HepG2 (cell line): Measurements from ENCODE around the gene ITPR1. TPM values are rescaled to one million over a fixed set of nuclear protein-coding genes. Genes with fewer than 3 reads are reported as not detected.
A peak's percentile ranks its signal among the peaks of the same experiment; 100 is the strongest.

Experiments
- AGO2 ChIP-seq: fragments of 200-400 bp; formaldehyde crosslinking; optimal IDR thresholded peaks from 2 replicates; pipeline ENCODE3; 2017; ENCODE audit warnings: mild to moderate bottlenecking, low read depth, low read length, moderate library complexity
- ARID4A ChIP-seq: sonication (generic); formaldehyde crosslinking; IDR thresholded peaks from 2 replicates; pipeline ENCODE4 v1.5.0; 2020; ENCODE audit warnings: mild to moderate bottlenecking, missing genetic modification reagents, borderline replicate concordance
- ARNT ChIP-seq: fragments of 450-650 bp; IDR thresholded peaks from 2 replicates; pipeline ENCODE4 v1.6.1; 2017
- BCL6 ChIP-seq: IDR thresholded peaks from 2 replicates; pipeline ENCODE4 v1.6.1; 2016; ENCODE audit warnings: missing genetic modification reagents, missing compliant biosample characterization
- CEBPG ChIP-seq: IDR thresholded peaks from 2 replicates; pipeline ENCODE4 v1.6.1; 2016
- ELF1 ChIP-seq: sonication (generic); formaldehyde crosslinking; IDR thresholded peaks from 2 replicates; pipeline ENCODE4 v1.4.0; 2020; ENCODE audit warnings: missing genetic modification reagents
- FIP1L1 ChIP-seq: fragments of 200-400 bp; formaldehyde crosslinking; IDR thresholded peaks from 2 replicates; pipeline ENCODE4 v1.6.1; 2018; ENCODE audit warnings: low read depth, mild to moderate bottlenecking, low read length, moderate library complexity, borderline replicate concordance; ENCODE audit not compliant: insufficient read depth
- NR2F1 ChIP-seq, 2 experiments: fragments of 450-650 bp in 1 of 2; formaldehyde crosslinking in 1 of 2; IDR thresholded peaks; 2 replicates each; pipeline versions ENCODE4 v1.5.0 to v1.6.1; 2016 to 2020; ENCODE audit warnings: mild to moderate bottlenecking in 1 of 2, missing compliant biosample characterization in 1 of 2, missing genetic modification reagents in 1 of 2, moderate library complexity in 1 of 2
- RXRB ChIP-seq: IDR thresholded peaks from 2 replicates; pipeline ENCODE4 v1.6.1; 2016; ENCODE audit warnings: borderline replicate concordance, missing genetic modification reagents, missing compliant biosample characterization
- TEAD3 ChIP-seq: optimal IDR thresholded peaks from 2 replicates; pipeline ENCODE3; 2016; ENCODE audit warnings: borderline replicate concordance
- ZBTB44 ChIP-seq: sonication (generic); formaldehyde crosslinking; IDR thresholded peaks from 2 replicates; pipeline ENCODE4 v1.4.0; 2020; ENCODE audit warnings: missing genetic modification reagents
- ZFP37 ChIP-seq: sonication (generic); formaldehyde crosslinking; IDR thresholded peaks from 2 replicates; pipeline ENCODE4 v1.4.0; 2020; ENCODE audit warnings: missing genetic modification reagents, borderline replicate concordance
- ZNF382 ChIP-seq: sonication (generic); formaldehyde crosslinking; IDR thresholded peaks from 2 replicates; pipeline ENCODE4 v1.5.0; 2020; ENCODE audit warnings: missing genetic modification reagents, mild to moderate bottlenecking, borderline replicate concordance
- ZNF616 ChIP-seq: sonication (generic); formaldehyde crosslinking; IDR thresholded peaks from 2 replicates; pipeline ENCODE4 v1.5.0; 2020; ENCODE audit warnings: low read depth, mild to moderate bottlenecking, missing genetic modification reagents
- ZNF644 ChIP-seq: IDR thresholded peaks from 2 replicates; pipeline ENCODE4 v1.6.1; 2016; ENCODE audit warnings: low read depth
- polyA plus RNA-seq, 8 experiments: library from polyadenylated mRNA; depleted of rRNA in 3 of 8; stranded (reverse) in 7 of 8; unstranded in 1 of 8; fragments of >200 nt; fragmentation: Illumina TruSeq in 4 of 8; extraction: Trizol in 4 of 8; gene quantifications; 2 replicates each; pipeline versions ENCODE4 v1.2.1 to v1.2.3, GENCODE V29; 2011 to 2016; ENCODE audit warnings: low read depth in 4 of 8, missing spikeins in 1 of 8, mixed read lengths in 1 of 8; ENCODE audit not compliant: insufficient read depth in 1 of 8
- total RNA-seq, 5 experiments: library from RNA; depleted of rRNA; stranded (reverse); fragments of >200 nt; fragmentation: Illumina TruSeq; extraction: Trizol; gene quantifications; 2 replicates each; pipeline ENCODE4 v1.2.3, GENCODE V29; 2016; ENCODE audit warnings: low read depth in 1 of 5
- TF ChIP-seq, protein P1 (sequence below): fragments of 450-650 bp; IDR thresholded peaks from 2 replicates; pipeline ENCODE4 v1.6.1; 2016
- TF ChIP-seq, protein P2 (sequence below): sonication (generic); formaldehyde crosslinking; conservative IDR thresholded peaks from 2 replicates; pipeline ENCODE4 v1.4.0; 2020; ENCODE audit warnings: missing genetic modification reagents
- TF ChIP-seq, protein P3 (sequence below): sonication (generic); formaldehyde crosslinking; IDR thresholded peaks from 2 replicates; pipeline ENCODE4 v1.4.0; 2020; ENCODE audit warnings: missing genetic modification reagents, mild to moderate bottlenecking, borderline replicate concordance

The ITPR1 gene
- total and polyA plus RNA-seq, 2 of the 13 experiments (the other 11 are each of a cell fraction or from before 2014, with no cell fraction given) = 10.0 to 11.4 TPM

- TF ChIP-seq ARID4A (CRISPR knock-in tag) (peak; percentile 22; the same call in 1 of the 2 replicates), CEBPG (CRISPR knock-in tag) (peak; percentile 67), ARNT (no peak), ZNF644 (CRISPR knock-in tag) (peak; percentile 67; the same call in 1 of the 2 replicates), NR2F1 (CRISPR knock-in tag; IDR thresholded peaks at IDR 0.05) (no peak), ZBTB44 (no peak), ZNF616 (CRISPR knock-in tag) (no peak), FIP1L1 (no peak), AGO2 (no peak), ZFP37 (CRISPR knock-in tag) (no peak), ZNF382 (CRISPR knock-in tag) (no peak), ELF1 (CRISPR knock-in tag) (no peak), RXRB (peak; percentile 46; the same call in 1 of the 2 replicates), BCL6 (CRISPR knock-in tag) (0 out of 2 replicates have a peak, but pooled peaks have one; percentile 15), TEAD3 (peak; percentile 75)
- TF ChIP-seq, protein P1, sequence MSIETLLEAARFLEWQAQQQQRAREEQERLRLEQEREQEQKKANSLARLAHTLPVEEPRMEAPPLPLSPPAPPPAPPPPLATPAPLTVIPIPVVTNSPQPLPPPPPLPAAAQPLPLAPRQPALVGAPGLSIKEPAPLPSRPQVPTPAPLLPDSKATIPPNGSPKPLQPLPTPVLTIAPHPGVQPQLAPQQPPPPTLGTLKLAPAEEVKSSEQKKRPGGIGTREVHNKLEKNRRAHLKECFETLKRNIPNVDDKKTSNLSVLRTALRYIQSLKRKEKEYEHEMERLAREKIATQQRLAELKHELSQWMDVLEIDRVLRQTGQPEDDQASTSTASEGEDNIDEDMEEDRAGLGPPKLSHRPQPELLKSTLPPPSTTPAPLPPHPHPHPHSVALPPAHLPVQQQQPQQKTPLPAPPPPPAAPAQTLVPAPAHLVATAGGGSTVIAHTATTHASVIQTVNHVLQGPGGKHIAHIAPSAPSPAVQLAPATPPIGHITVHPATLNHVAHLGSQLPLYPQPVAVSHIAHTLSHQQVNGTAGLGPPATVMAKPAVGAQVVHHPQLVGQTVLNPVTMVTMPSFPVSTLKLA = no peak
- TF ChIP-seq, protein P2, sequence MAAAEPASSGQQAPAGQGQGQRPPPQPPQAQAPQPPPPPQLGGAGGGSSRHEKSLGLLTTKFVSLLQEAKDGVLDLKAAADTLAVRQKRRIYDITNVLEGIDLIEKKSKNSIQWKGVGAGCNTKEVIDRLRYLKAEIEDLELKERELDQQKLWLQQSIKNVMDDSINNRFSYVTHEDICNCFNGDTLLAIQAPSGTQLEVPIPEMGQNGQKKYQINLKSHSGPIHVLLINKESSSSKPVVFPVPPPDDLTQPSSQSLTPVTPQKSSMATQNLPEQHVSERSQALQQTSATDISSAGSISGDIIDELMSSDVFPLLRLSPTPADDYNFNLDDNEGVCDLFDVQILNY (CRISPR knock-in tag) = no peak
- TF ChIP-seq, protein P3, sequence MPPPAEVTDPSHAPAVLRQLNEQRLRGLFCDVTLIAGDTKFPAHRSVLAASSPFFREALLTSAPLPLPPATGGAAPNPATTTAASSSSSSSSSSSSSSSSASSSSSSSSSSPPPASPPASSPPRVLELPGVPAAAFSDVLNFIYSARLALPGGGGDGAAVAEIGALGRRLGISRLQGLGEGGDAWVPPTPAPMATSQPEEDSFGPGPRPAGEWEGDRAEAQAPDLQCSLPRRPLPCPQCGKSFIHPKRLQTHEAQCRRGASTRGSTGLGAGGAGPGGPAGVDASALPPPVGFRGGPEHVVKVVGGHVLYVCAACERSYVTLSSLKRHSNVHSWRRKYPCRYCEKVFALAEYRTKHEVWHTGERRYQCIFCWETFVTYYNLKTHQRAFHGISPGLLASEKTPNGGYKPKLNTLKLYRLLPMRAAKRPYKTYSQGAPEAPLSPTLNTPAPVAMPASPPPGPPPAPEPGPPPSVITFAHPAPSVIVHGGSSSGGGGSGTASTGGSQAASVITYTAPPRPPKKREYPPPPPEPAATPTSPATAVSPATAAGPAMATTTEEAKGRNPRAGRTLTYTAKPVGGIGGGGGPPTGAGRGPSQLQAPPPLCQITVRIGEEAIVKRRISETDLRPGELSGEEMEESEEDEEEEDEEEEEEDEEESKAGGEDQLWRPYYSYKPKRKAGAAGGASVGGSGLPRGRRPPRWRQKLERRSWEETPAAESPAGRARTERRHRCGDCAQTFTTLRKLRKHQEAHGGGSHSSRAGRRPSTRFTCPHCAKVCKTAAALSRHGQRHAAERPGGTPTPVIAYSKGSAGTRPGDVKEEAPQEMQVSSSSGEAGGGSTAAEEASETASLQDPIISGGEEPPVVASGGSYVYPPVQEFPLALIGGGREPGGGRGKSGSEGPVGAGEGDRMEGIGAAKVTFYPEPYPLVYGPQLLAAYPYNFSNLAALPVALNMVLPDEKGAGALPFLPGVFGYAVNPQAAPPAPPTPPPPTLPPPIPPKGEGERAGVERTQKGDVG (CRISPR knock-in tag) = peak; percentile 73; the same call in 1 of the 2 replicates
Measured at GRCh38 chr3:4748701-4749378, 255.7 kb downstream of the ITPR1 start (continued).
